ENCODE measurements around the gene ISM1.

ISM1 gene

DNA sequence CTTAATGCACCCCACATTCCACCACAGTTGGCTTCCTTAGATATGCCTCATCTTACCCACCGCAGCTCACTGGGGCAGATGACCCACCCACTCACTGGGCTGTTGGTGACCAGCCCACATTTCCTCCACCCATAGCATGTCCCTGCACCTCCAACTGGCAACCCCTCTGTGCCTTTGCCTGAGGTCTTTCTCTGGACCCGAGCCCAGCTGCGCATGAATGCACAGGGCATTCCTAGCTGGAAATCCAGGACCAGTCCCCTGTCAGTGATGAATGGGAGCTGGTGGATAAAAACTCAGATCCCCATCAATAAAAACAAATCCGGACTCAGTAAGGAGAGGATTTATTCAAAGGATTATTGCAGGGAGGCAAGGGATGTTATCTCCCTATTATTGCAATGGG is 75.0 kb downstream of the ISM1 start:
- Histone ChIP-seq H3K14ac (ENCODE audit: low read length in 2 of 2) (no peak overlapping the region), H3K9ac (ENCODE audit: low read length) (no peak overlapping the region), H4K91ac (ENCODE audit: low read length) (no peak overlapping the region), H2AK5ac (ENCODE audit: low read length, severe bottlenecking) (no peak overlapping the region), H4K8ac (ENCODE audit: low read length) (no peak overlapping the region), H3K4me2 (ENCODE audit: low read length, poor library complexity, severe bottlenecking) (no peak overlapping the region), H2BK120ac (ENCODE audit: low read depth, low read length) (no peak overlapping the region), H2AFZ (ENCODE audit: low read depth, low read length) (no peak overlapping the region), H2BK5ac (ENCODE audit: low read depth, low read length, poor library complexity, severe bottlenecking) (no peak overlapping the region), H3K9me3 (ENCODE audit: control insufficient read depth, low read length) (no peaks in the 10 kb centered on the region), H3K27ac (ENCODE audit: low read length, poor library complexity, severe bottlenecking) (no peak overlapping the region), H3K23ac (ENCODE audit: low read length in 2 of 2) (no peak overlapping the region), H2BK15ac (ENCODE audit: low read depth, poor library complexity, severe bottlenecking) (no peak overlapping the region), H3K4ac (ENCODE audit: low read depth in 1 of 2, low read length in 2 of 2) (no peak overlapping the region), H3K4me1 (ENCODE audit: control insufficient read depth, insufficient read depth, low read depth, low read length) (peaks cover 7% of the 10 kb centered on the region), H3K27me3 (ENCODE audit: control insufficient read depth in 1 of 2, insufficient read depth in 1 of 2, low read length in 2 of 2) (no peaks in the 10 kb centered on the region), H3K18ac (ENCODE audit: low read depth in 1 of 2, low read length in 2 of 2) (no peak overlapping the region), H3K4me3 (ENCODE audit: insufficient read depth in 1 of 2, low read depth in 1 of 2, low read length in 2 of 2) (no peak overlapping the region), H3K79me1 (replicated peaks; ENCODE audit: low read length, poor library complexity, severe bottlenecking) (no peaks in the 10 kb centered on the region), H3K36me3 (ENCODE audit: control insufficient read depth in 1 of 2, insufficient read depth in 2 of 2, low read depth in 1 of 2, low read length in 2 of 2) (peaks cover 6 to 39% of the 10 kb centered on the region in 2 experiments), H2BK12ac (ENCODE audit: low read length in 2 of 2) (no peak overlapping the region)
- 79% methylated on average over 4 of the region's 4 CpGs for WGBS
- no peak for DNase-seq

DNA sequence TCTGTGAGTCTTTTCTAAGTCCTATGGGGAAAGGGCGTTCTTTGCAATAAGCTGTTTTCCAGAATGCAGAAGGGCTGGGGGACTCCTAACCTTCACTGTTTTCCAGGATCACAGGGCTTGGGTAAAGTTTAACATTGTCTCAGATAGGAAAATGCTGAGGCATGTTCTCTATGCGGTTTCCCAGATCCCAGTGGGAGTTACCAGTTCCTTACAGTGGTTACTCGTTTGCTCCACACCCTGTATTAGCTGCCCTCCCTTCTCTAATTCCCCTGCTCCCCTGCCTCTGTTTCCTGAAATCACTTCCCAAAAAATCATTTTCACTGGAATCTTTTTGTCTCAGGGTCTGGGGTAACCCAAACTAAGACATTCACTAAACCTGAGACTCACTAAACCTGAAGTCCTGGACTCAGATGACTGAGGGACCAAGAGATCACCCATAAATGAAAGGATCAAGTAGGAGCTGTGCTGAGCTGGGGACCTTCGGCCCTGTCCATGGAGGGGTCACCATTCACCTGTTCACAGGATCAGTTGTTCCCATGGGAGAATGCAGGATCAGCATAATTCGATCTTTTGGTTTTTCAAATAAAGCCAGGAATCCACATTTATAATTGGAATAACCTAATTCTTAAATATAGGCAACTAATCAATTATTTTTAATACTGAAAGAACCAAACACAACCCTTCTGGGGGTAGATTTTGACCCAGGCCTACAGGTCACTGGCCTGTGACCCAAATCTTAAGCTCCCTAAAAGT is 76.2 kb downstream of the ISM1 start:
- H3K23ac ChIP-seq (ENCODE audit: low read length in 2 of 2) = no peak overlapping the region
- H2BK12ac ChIP-seq (ENCODE audit: low read length in 2 of 2) = no peak overlapping the region
- H3K79me1 ChIP-seq (replicated peaks; ENCODE audit: low read length, poor library complexity, severe bottlenecking) = no peaks in the 10 kb centered on the region
- peaks cover 7% of the 10 kb centered on the region for H3K4me1 ChIP-seq (ENCODE audit: control insufficient read depth, insufficient read depth, low read depth, low read length)
- 73% methylated on average over 4 of the region's 5 CpGs for WGBS
- H2BK5ac ChIP-seq (ENCODE audit: low read depth, low read length, poor library complexity, severe bottlenecking) = no peak overlapping the region
- H4K91ac ChIP-seq (ENCODE audit: low read length) = no peak overlapping the region
- no peak overlapping the region for H3K18ac ChIP-seq (ENCODE audit: low read depth in 1 of 2, low read length in 2 of 2)
- no peak overlapping the region for H2AFZ ChIP-seq (ENCODE audit: low read depth, low read length)
- H3K36me3 ChIP-seq (ENCODE audit: control insufficient read depth in 1 of 2, insufficient read depth in 2 of 2, low read depth in 1 of 2, low read length in 2 of 2) = peaks cover 6 to 37% of the 10 kb centered on the region in 2 experiments
- H3K14ac ChIP-seq (ENCODE audit: low read length in 2 of 2) = no peak overlapping the region
- H4K8ac ChIP-seq (ENCODE audit: low read length) = no peak overlapping the region
- H3K9me3 ChIP-seq (ENCODE audit: control insufficient read depth, low read length) = no peaks in the 10 kb centered on the region
- H2BK15ac ChIP-seq (ENCODE audit: low read depth, poor library complexity, severe bottlenecking) = no peak overlapping the region
- no peak overlapping the region for H3K4me3 ChIP-seq (ENCODE audit: insufficient read depth in 1 of 2, low read depth in 1 of 2, low read length in 2 of 2)
- H2AK5ac ChIP-seq (ENCODE audit: low read length, severe bottlenecking) = no peak overlapping the region
- DNase-seq = no peak
- peak overlapping the region; percentile 41 for H3K9ac ChIP-seq (ENCODE audit: low read length)
- no peaks in the 10 kb centered on the region for H3K27me3 ChIP-seq (ENCODE audit: control insufficient read depth in 1 of 2, insufficient read depth in 1 of 2, low read length in 2 of 2)
- H3K27ac ChIP-seq (ENCODE audit: low read length, poor library complexity, severe bottlenecking) = no peak overlapping the region
- H3K4me2 ChIP-seq (ENCODE audit: low read length, poor library complexity, severe bottlenecking) = no peak overlapping the region
- no peak overlapping the region for H2BK120ac ChIP-seq (ENCODE audit: low read depth, low read length)
- no peak overlapping the region for H3K4ac ChIP-seq (ENCODE audit: low read depth in 1 of 2, low read length in 2 of 2)

DNA sequence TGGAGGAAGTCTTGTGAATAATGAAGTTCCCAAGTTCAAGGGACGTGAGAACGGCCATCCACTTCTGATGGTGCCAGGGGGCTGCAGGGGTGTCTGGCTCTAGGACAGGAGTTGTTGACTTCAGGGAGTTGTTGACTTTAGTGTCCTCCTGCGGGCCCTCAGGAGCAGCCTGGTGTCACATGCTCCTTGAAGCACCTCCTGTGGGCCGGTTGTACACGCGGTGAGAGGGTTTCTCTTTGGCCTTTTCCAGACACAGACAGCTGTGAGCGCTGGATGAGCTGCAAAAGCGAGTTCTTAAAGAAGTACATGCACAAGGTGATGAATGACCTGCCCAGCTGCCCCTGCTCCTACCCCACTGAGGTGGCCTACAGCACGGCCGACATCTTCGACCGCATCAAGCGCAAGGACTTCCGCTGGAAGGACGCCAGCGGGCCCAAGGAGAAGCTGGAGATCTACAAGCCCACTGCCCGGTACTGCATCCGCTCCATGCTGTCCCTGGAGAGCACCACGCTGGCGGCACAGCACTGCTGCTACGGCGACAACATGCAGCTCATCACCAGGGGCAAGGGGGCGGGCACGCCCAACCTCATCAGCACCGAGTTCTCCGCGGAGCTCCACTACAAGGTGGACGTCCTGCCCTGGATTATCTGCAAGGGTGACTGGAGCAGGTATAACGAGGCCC is 77.8 kb downstream of the ISM1 start:
- H3K9me3 ChIP-seq (ENCODE audit: control insufficient read depth, low read length) = no peaks in the 10 kb centered on the region
- no peak overlapping the region for H4K8ac ChIP-seq (ENCODE audit: low read length)
- no peak overlapping the region for H4K91ac ChIP-seq (ENCODE audit: low read length)
- no peak overlapping the region for H3K27ac ChIP-seq (ENCODE audit: low read length, poor library complexity, severe bottlenecking)
- no peak for DNase-seq
- peak overlapping the region; percentile 7 for H2AFZ ChIP-seq (ENCODE audit: low read depth, low read length)
- H2BK15ac ChIP-seq (ENCODE audit: low read depth, poor library complexity, severe bottlenecking) = no peak overlapping the region
- H3K36me3 ChIP-seq (ENCODE audit: control insufficient read depth in 1 of 2, insufficient read depth in 2 of 2, low read depth in 1 of 2, low read length in 2 of 2) = peaks cover 6 to 34% of the 10 kb centered on the region in 2 experiments
- H3K9ac ChIP-seq (ENCODE audit: low read length) = no peak overlapping the region
- peak overlapping the region in 1 of 2 experiments; percentile 43 for H3K23ac ChIP-seq (ENCODE audit: low read length in 2 of 2)
- H3K79me1 ChIP-seq (replicated peaks; ENCODE audit: low read length, poor library complexity, severe bottlenecking) = no peaks in the 10 kb centered on the region
- H3K4me3 ChIP-seq (ENCODE audit: insufficient read depth in 1 of 2, low read depth in 1 of 2, low read length in 2 of 2) = peak overlapping the region in 1 of 2 experiments; percentile 19
- peak overlapping the region in 1 of 2 experiments; percentile 22 for H3K14ac ChIP-seq (ENCODE audit: low read length in 2 of 2)
- no peaks in the 10 kb centered on the region for H3K27me3 ChIP-seq (ENCODE audit: control insufficient read depth in 1 of 2, insufficient read depth in 1 of 2, low read length in 2 of 2)
- H3K4me2 ChIP-seq (ENCODE audit: low read length, poor library complexity, severe bottlenecking) = no peak overlapping the region
- peaks cover 7% of the 10 kb centered on the region for H3K4me1 ChIP-seq (ENCODE audit: control insufficient read depth, insufficient read depth, low read depth, low read length)
- WGBS = 93% methylated on average over 29 of the region's 29 CpGs
- no peak overlapping the region for H2BK120ac ChIP-seq (ENCODE audit: low read depth, low read length)
- H2BK5ac ChIP-seq (ENCODE audit: low read depth, low read length, poor library complexity, severe bottlenecking) = no peak overlapping the region
- no peak overlapping the region for H3K4ac ChIP-seq (ENCODE audit: low read depth in 1 of 2, low read length in 2 of 2)
- H3K18ac ChIP-seq (ENCODE audit: low read depth in 1 of 2, low read length in 2 of 2) = no peak overlapping the region
- no peak overlapping the region for H2BK12ac ChIP-seq (ENCODE audit: low read length in 2 of 2)
- no peak overlapping the region for H2AK5ac ChIP-seq (ENCODE audit: low read length, severe bottlenecking)

DNA sequence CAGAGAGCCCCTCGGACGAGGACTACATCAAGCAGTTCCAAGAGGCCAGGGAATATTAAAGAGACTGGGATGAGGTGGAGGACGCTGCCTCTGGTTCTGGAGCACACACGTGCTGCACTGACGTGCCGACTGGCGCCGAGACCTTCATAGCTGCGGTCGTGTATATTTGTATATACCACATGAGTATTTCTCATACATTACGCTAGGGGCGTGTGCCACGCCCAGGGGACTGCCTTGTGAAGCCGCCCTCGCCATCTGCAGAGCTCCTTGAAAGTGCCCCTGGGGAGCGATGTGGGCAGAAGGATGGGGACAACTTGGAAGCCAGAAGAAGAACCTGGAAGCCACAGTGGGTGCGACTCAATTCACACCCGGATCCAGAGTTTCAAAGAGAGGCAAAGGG is 78.3 kb downstream of the ISM1 start:
- H2AFZ ChIP-seq (ENCODE audit: low read depth, low read length) = no peak overlapping the region
- DNase-seq = no peak
- no peak overlapping the region for H2AK5ac ChIP-seq (ENCODE audit: low read length, severe bottlenecking)
- H3K9ac ChIP-seq (ENCODE audit: low read length) = no peak overlapping the region
- H3K4ac ChIP-seq (ENCODE audit: low read depth in 1 of 2, low read length in 2 of 2) = no peak overlapping the region
- peaks cover 6 to 30% of the 10 kb centered on the region in 2 experiments for H3K36me3 ChIP-seq (ENCODE audit: control insufficient read depth in 1 of 2, insufficient read depth in 2 of 2, low read depth in 1 of 2, low read length in 2 of 2)
- no peak overlapping the region for H3K14ac ChIP-seq (ENCODE audit: low read length in 2 of 2)
- no peak overlapping the region for H2BK120ac ChIP-seq (ENCODE audit: low read depth, low read length)
- H4K91ac ChIP-seq (ENCODE audit: low read length) = no peak overlapping the region
- no peak overlapping the region for H3K18ac ChIP-seq (ENCODE audit: low read depth in 1 of 2, low read length in 2 of 2)
- no peak overlapping the region for H3K27ac ChIP-seq (ENCODE audit: low read length, poor library complexity, severe bottlenecking)
- H2BK15ac ChIP-seq (ENCODE audit: low read depth, poor library complexity, severe bottlenecking) = no peak overlapping the region
- H4K8ac ChIP-seq (ENCODE audit: low read length) = no peak overlapping the region
- H3K4me2 ChIP-seq (ENCODE audit: low read length, poor library complexity, severe bottlenecking) = no peak overlapping the region
- H2BK12ac ChIP-seq (ENCODE audit: low read length in 2 of 2) = no peak overlapping the region
- no peak overlapping the region for H3K23ac ChIP-seq (ENCODE audit: low read length in 2 of 2)
- H2BK5ac ChIP-seq (ENCODE audit: low read depth, low read length, poor library complexity, severe bottlenecking) = no peak overlapping the region
- 94% methylated on average over 16 of the region's 18 CpGs for whole genome bisulfite sequencing
- H3K27me3 ChIP-seq (ENCODE audit: control insufficient read depth in 1 of 2, insufficient read depth in 1 of 2, low read length in 2 of 2) = no peaks in the 10 kb centered on the region
- H3K9me3 ChIP-seq (ENCODE audit: control insufficient read depth, low read length) = no peaks in the 10 kb centered on the region
- no peak overlapping the region for H3K4me3 ChIP-seq (ENCODE audit: insufficient read depth in 1 of 2, low read depth in 1 of 2, low read length in 2 of 2)
- no peaks in the 10 kb centered on the region for H3K79me1 ChIP-seq (replicated peaks; ENCODE audit: low read length, poor library complexity, severe bottlenecking)
- H3K4me1 ChIP-seq (ENCODE audit: control insufficient read depth, insufficient read depth, low read depth, low read length) = peaks cover 7% of the 10 kb centered on the region
